K562 (cell line): ENCODE measurements around the gene SALL2.

Source experiments
- CHD1 ChIP-seq: fragments of 200-600 bp; sonication (generic); IDR thresholded peaks from one replicate; pipeline ENCODE4 v1.6.1; 2012; ENCODE audit warnings: mild to moderate bottlenecking, moderate library complexity, low read length, inconsistent platforms
- CTCF ChIP-seq, 3 experiments: IDR thresholded peaks in 2 of 3; conservative IDR thresholded peaks in 1 of 3; 2 replicates each; pipeline ENCODE4 v1.5.1; 2011 to 2012; ENCODE audit warnings: low read length in 3 of 3, mild to moderate bottlenecking in 3 of 3, control low read depth in 2 of 3, improper control_type of control experiment in 1 of 3, inconsistent platforms in 1 of 3, low read depth in 1 of 3, mixed read lengths in 1 of 3, moderate library complexity in 1 of 3; ENCODE audit not compliant: insufficient read depth in 2 of 3
- EHMT2 ChIP-seq: fragments of 450-650 bp; IDR thresholded peaks from 2 replicates; pipeline ENCODE4 v1.6.1; 2018; ENCODE audit warnings: antibody characterized with exemption
- FIP1L1 ChIP-seq: fragments of 200-400 bp; formaldehyde crosslinking; IDR thresholded peaks from 2 replicates; pipeline ENCODE4 v1.6.1; 2018; ENCODE audit warnings: mild to moderate bottlenecking, low read depth, low read length; ENCODE audit not compliant: poor library complexity, severe bottlenecking
- GATAD2A ChIP-seq: fragments of 450-650 bp; IDR thresholded peaks from 2 replicates; pipeline ENCODE4 v1.6.1; 2017
- HDGF ChIP-seq: fragments of 450-650 bp; IDR thresholded peaks from 2 replicates; pipeline ENCODE4 v1.6.1; 2016
- PHB2 ChIP-seq: fragments of 450-650 bp; IDR thresholded peaks from 2 replicates; pipeline ENCODE4 v1.6.1; 2017; ENCODE audit warnings: low read depth
- POLR2A ChIP-seq: fragments of 450-650 bp; conservative IDR thresholded peaks from 2 replicates; pipeline ENCODE4 v1.6.1; 2016
- RBM34 ChIP-seq: fragments of 200-400 bp; formaldehyde crosslinking; IDR thresholded peaks from 2 replicates; pipeline ENCODE4 v1.6.1; 2018; ENCODE audit warnings: low read length, borderline replicate concordance; ENCODE audit not compliant: insufficient read depth
- STAT5A ChIP-seq: IDR thresholded peaks from 2 replicates; pipeline ENCODE4 v1.6.1; 2012; ENCODE audit warnings: low read length, inconsistent platforms, borderline replicate concordance
- TRIM24 ChIP-seq, 2 experiments: fragments of 450-650 bp; IDR thresholded peaks; 2 replicates each; pipeline ENCODE4 v1.6.1; 2016
- ZBTB26 ChIP-seq: fragments of 450-650 bp; formaldehyde crosslinking; IDR thresholded peaks from 2 replicates; pipeline ENCODE4 v1.4.0; 2022; ENCODE audit warnings: missing genetic modification characterization
- ZBTB7A ChIP-seq: IDR thresholded peaks from 2 replicates; pipeline ENCODE4 v1.6.1; 2011; ENCODE audit warnings: low read depth, mild to moderate bottlenecking, low read length, moderate library complexity, borderline replicate concordance; ENCODE audit not compliant: control insufficient read depth
- ZZZ3 ChIP-seq: fragments of 450-650 bp; IDR thresholded peaks from 2 replicates; pipeline ENCODE4 v1.6.1; 2016; ENCODE audit warnings: antibody characterized with exemption, mild to moderate bottlenecking, moderate library complexity

GRCh38 chr14:21503376-21503775 is 22.8 kb downstream of the SALL2 start:
- no peak for TF ChIP-seq FIP1L1
- TF ChIP-seq GATAD2A = no peak
- TF ChIP-seq EHMT2 = no peak
- no peak for TF ChIP-seq POLR2A
- TF ChIP-seq RBM34 = no peak
- no peak for TF ChIP-seq ZZZ3
- no peak for TF ChIP-seq CTCF (IDR thresholded peaks at IDR 0.05 in 2 of 3, conservative IDR thresholded peaks at IDR 0.05 in 1 of 3; ENCODE audit: insufficient read depth in 2 of 3, low read depth in 1 of 3, low read length in 3 of 3)
- TF ChIP-seq STAT5A = no peak
- TF ChIP-seq CHD1 = no peak
- TF ChIP-seq ZBTB26 = no peak
- TF ChIP-seq TRIM24 (IDR thresholded peaks at IDR 0.05) = no peak
- TF ChIP-seq HDGF = no peak
- no peak for TF ChIP-seq PHB2
- no peak for TF ChIP-seq ZBTB7A
